SH-SY5Y (cell line): ENCODE data around the gene SIGLEC7.

Experiments
- GATA2 ChIP-seq: IDR thresholded peaks from 2 replicates; pipeline ENCODE4 v1.6.1; 2011; ENCODE audit warnings: mild to moderate bottlenecking, low read depth, low read length
- GATA3 ChIP-seq: IDR thresholded peaks from 2 replicates; pipeline ENCODE4 v1.6.1; 2011; ENCODE audit warnings: low read depth, mild to moderate bottlenecking, low read length, moderate library complexity

DNA sequence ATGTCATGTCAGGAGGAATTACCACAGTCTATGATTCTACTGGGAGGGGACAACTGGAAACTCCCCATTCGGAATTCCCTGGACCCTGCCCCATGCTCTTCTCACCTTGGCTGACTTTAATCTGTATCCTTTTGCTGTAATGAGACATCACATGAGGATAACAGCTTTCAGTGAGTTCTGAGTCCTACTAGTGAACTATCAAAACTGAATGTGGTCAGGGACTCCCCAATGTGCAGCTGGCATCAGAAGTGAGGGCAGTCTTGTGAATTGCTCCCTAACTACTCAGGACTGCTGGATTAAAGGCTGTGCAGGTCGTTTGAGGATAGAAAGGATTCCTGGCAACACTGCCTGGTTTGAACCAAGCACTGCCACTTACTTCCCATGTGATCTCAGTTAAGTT lies 15.2 kb downstream of the SIGLEC7 start:
- TF ChIP-seq GATA2 (no peak), GATA3 (no peak)
